SK-N-SH (cell line): ENCODE results near the gene DPP10. TPM values are rescaled to one million over a fixed set of nuclear protein-coding genes. Genes with fewer than 3 reads are reported as not detected.

ENCODE experiments used
- CTCF ChIA-PET: fragments of 300-600, 350-600 bp; formaldehyde crosslinking; extraction: SDS; loops from one replicate; lab custom pipeline; 2021; lab: Yijun Ruan, JAX
- POLR2A ChIA-PET: fragments of 350-600 bp; sonication (Branson Sonifier 250); formaldehyde crosslinking; extraction: SDS; loops from one replicate; lab custom pipeline; 2020; ENCODE audit warnings: antibody characterized with exemption, inconsistent platforms; lab: Yijun Ruan, JAX
- DNase-seq: peaks from one replicate; pipeline ENCODE4 v3.0.0; 2012
- H2AFZ ChIP-seq: fragments of 200-600 bp; sonication (generic); 2 replicates; pipeline ENCODE4 v1.8.1; 2016; ENCODE audit warnings: antibody characterized with exemption, mild to moderate bottlenecking, low read depth
- H3F3A ChIP-seq: fragments of 200-600 bp; sonication (generic); replicated peaks from 2 replicates; pipeline ENCODE3; 2016; ENCODE audit warnings: antibody characterized with exemption, mild to moderate bottlenecking; ENCODE audit not compliant: insufficient read depth
- H3K27ac ChIP-seq, 2 experiments: fragments of 200-500 bp in 1 of 2; fragments of 200-600 bp in 1 of 2; sonication (Bioruptor generic) in 1 of 2; sonication (generic), shearing (Covaris generic) in 1 of 2; 2 replicates each; pipeline versions ENCODE4 v1.5.1 to v1.6.1; 2014 to 2016; ENCODE audit warnings: low read depth in 2 of 2, inconsistent platforms in 1 of 2, low read length in 1 of 2, mild to moderate bottlenecking in 1 of 2, mixed read lengths in 1 of 2
- H3K27me3 ChIP-seq: fragments of 200-600 bp; sonication (generic), shearing (Covaris generic); 2 replicates; pipeline ENCODE4 v1.6.1; 2016; ENCODE audit warnings: mixed run types; ENCODE audit not compliant: insufficient read depth
- H3K36me3 ChIP-seq, 2 experiments: fragments of 200-500 bp in 1 of 2; fragments of 200-600 bp in 1 of 2; sonication (Bioruptor generic) in 1 of 2; sonication (generic) in 1 of 2; replicated peaks in 1 of 2; 2 replicates each; pipeline versions ENCODE3 to v1.5.1; 2014 to 2016; ENCODE audit warnings: low read length in 1 of 2, mild to moderate bottlenecking in 1 of 2; ENCODE audit not compliant: insufficient read depth in 2 of 2, control insufficient read depth in 1 of 2
- H3K4me1 ChIP-seq, 2 experiments: fragments of 200-500 bp in 1 of 2; fragments of 200-600 bp in 1 of 2; sonication (Bioruptor generic) in 1 of 2; sonication (generic), shearing (Covaris generic) in 1 of 2; 2 replicates each; pipeline versions ENCODE4 v1.5.1 to v1.6.1; 2014 to 2016; ENCODE audit warnings: low read depth in 1 of 2, low read length in 1 of 2, mixed run types in 1 of 2; ENCODE audit not compliant: insufficient read depth in 2 of 2, control insufficient read depth in 1 of 2
- H3K4me2 ChIP-seq: fragments of 200-600 bp; sonication (generic), shearing (Covaris generic); 2 replicates; pipeline ENCODE4 v1.6.1; 2017; ENCODE audit warnings: mixed run types
- H3K4me3 ChIP-seq, 2 experiments: fragments of 200-500 bp in 1 of 2; fragments of 200-600 bp in 1 of 2; sonication (Bioruptor generic) in 1 of 2; sonication (generic), shearing (Covaris generic) in 1 of 2; 2 replicates each; pipeline versions ENCODE4 v1.5.1 to v1.8.1; 2014 to 2016; ENCODE audit warnings: low read depth in 2 of 2, inconsistent platforms in 1 of 2, low read length in 1 of 2, mild to moderate bottlenecking in 1 of 2, mixed read lengths in 1 of 2, moderate library complexity in 1 of 2
- H3K79me2 ChIP-seq: fragments of 200-600 bp; sonication (generic); 2 replicates; pipeline ENCODE4 v1.8.1; 2017; ENCODE audit warnings: mild to moderate bottlenecking; ENCODE audit not compliant: insufficient read depth
- H3K9ac ChIP-seq: fragments of 200-600 bp; sonication (generic); 2 replicates; pipeline ENCODE4 v1.6.1; 2017; ENCODE audit warnings: mixed run types
- H3K9me2 ChIP-seq: fragments of 200-600 bp; sonication (generic); 2 replicates; pipeline ENCODE4 v1.6.1; 2017; ENCODE audit warnings: mixed run types
- H3K9me3 ChIP-seq: fragments of 200-600 bp; sonication (generic); 2 replicates; pipeline ENCODE4 v1.6.1; 2017; ENCODE audit warnings: mixed run types, mild to moderate bottlenecking, moderate library complexity
- H4K20me1 ChIP-seq: fragments of 200-600 bp; sonication (generic); 2 replicates; pipeline ENCODE4 v1.6.1; 2017; ENCODE audit warnings: mild to moderate bottlenecking, mixed run types; ENCODE audit not compliant: insufficient read depth
- CHD2 ChIP-seq: fragments of 150-350 bp; IDR thresholded peaks from 2 replicates; pipeline ENCODE4 v1.6.1; 2018; ENCODE audit warnings: low read length; ENCODE audit not compliant: partially characterized antibody
- CTCF ChIP-seq: fragments of 200-600 bp; sonication (generic); IDR thresholded peaks from 2 replicates; pipeline ENCODE4 v1.6.1; 2017; ENCODE audit warnings: antibody characterized with exemption, mild to moderate bottlenecking, moderate library complexity
- ELF1 ChIP-seq: IDR thresholded peaks from 2 replicates; pipeline ENCODE4 v1.4.0; 2012
- FOSL2 ChIP-seq: IDR thresholded peaks from 2 replicates; pipeline ENCODE4 v1.4.0; 2012; ENCODE audit warnings: low read depth, mild to moderate bottlenecking, moderate library complexity, borderline replicate concordance
- GABPA ChIP-seq: IDR thresholded peaks from 2 replicates; pipeline ENCODE4 v1.4.0; 2012; ENCODE audit warnings: low read depth, mild to moderate bottlenecking
- MAX ChIP-seq: IDR thresholded peaks from 2 replicates; pipeline ENCODE4 v1.4.0; 2012; ENCODE audit warnings: low read depth
- MEF2A ChIP-seq: IDR thresholded peaks from 2 replicates; pipeline ENCODE4 v1.4.0; 2012; ENCODE audit warnings: low read depth, borderline replicate concordance
- MXI1 ChIP-seq: IDR thresholded peaks from 2 replicates; pipeline ENCODE4 v1.6.1; 2012; ENCODE audit warnings: mild to moderate bottlenecking, low read depth, low read length, improper control_type of control experiment
- NFIC ChIP-seq: IDR thresholded peaks from 2 replicates; pipeline ENCODE4 v1.4.0; 2012; ENCODE audit warnings: borderline replicate concordance
- PBX3 ChIP-seq: IDR thresholded peaks from 2 replicates; pipeline ENCODE4; 2012
- POLR2AphosphoS5 ChIP-seq: IDR thresholded peaks from 2 replicates; pipeline ENCODE4 v1.6.1; 2012; ENCODE audit warnings: low read depth, low read length
- RCOR1 ChIP-seq: fragments of 150-350 bp; IDR thresholded peaks from 2 replicates; pipeline ENCODE4 v1.6.1; 2017; ENCODE audit warnings: antibody characterized with exemption, low read length
- RFX5 ChIP-seq: IDR thresholded peaks from 2 replicates; pipeline ENCODE4 v1.6.1; 2012; ENCODE audit warnings: mild to moderate bottlenecking, improper control_type of control experiment, low read length
- SIN3A ChIP-seq: IDR thresholded peaks from 2 replicates; pipeline ENCODE4 v1.6.1; 2012; ENCODE audit warnings: low read depth, mild to moderate bottlenecking, low read length, moderate library complexity, borderline replicate concordance
- SMC3 ChIP-seq: IDR thresholded peaks from 2 replicates; pipeline ENCODE4 v1.6.1; 2012; ENCODE audit warnings: low read depth, low read length, improper control_type of control experiment
- TAF1 ChIP-seq: IDR thresholded peaks from 2 replicates; pipeline ENCODE4 v1.6.1; 2012; ENCODE audit warnings: low read depth, mild to moderate bottlenecking, low read length, moderate library complexity, borderline replicate concordance
- TCF12 ChIP-seq: IDR thresholded peaks from 2 replicates; pipeline ENCODE4 v1.4.0; 2012
- ZBTB33 ChIP-seq: IDR thresholded peaks from 2 replicates; pipeline ENCODE4 v1.4.0; 2012; ENCODE audit warnings: low read depth, borderline replicate concordance
- WGBS: methylation state at CpG from one replicate; pipeline ENCODE4 v1.1.6; 2017; ENCODE audit warnings: low lambda C conversion rate; 5-methylcytosine and 5-hydroxymethylcytosine counted together
- polyA plus RNA-seq, 3 experiments: library from polyadenylated mRNA; depleted of rRNA; stranded (reverse); fragments of >200 nt; gene quantifications; 2 replicates each; pipeline ENCODE4 v1.2.3, GENCODE V29; 2012

DPP10 gene
- polyA plus RNA-seq, 1 of the 3 experiments (the other 2 are of a cell fraction) = not detected

GRCh38 chr2:115634578-115634977 lies 1192.1 kb downstream of the DPP10 start:
- no peaks in the 10 kb centered on the region for H3K27me3 ChIP-seq
- DNase-seq = no peak
- H2AFZ ChIP-seq = no peak overlapping the region
- TF ChIP-seq MAX = no peak
- no peak for TF ChIP-seq RFX5
- TF ChIP-seq PBX3 = no peak
- no peak for TF ChIP-seq GABPA
- no peak for TF ChIP-seq SMC3
- TF ChIP-seq ELF1 = no peak
- TF ChIP-seq POLR2AphosphoS5 = no peak
- TF ChIP-seq CHD2 = no peak
- TF ChIP-seq TCF12 = no peak
- TF ChIP-seq RCOR1 = no peak
- no peak for TF ChIP-seq NFIC
- TF ChIP-seq MEF2A = no peak
- no peak for TF ChIP-seq CTCF
- no peak for TF ChIP-seq SIN3A
- no peak for TF ChIP-seq FOSL2
- no peak for TF ChIP-seq MXI1
- TF ChIP-seq ZBTB33 = no peak
- TF ChIP-seq TAF1 = no peak
- H3K9me3 ChIP-seq = 0 out of 2 replicates have a peak, but pooled peaks cover 2% of the 10 kb centered on the region
- H3K4me2 ChIP-seq = no peak overlapping the region
- H3K36me3 ChIP-seq = no peaks in the 10 kb centered on the region
- WGBS = 27% methylated on average over 3 of the region's 3 CpGs
- POLR2A ChIA-PET = no interaction called here
- H3K4me1 ChIP-seq = no peaks in the 10 kb centered on the region
- H3F3A ChIP-seq = no peaks in the 10 kb centered on the region
- H3K9ac ChIP-seq = no peak overlapping the region
- H3K27ac ChIP-seq = no peak overlapping the region
- CTCF ChIA-PET = no interaction called here
- H3K79me2 ChIP-seq = no peaks in the 10 kb centered on the region
- H3K4me3 ChIP-seq = no peak overlapping the region
- no peaks in the 10 kb centered on the region for H4K20me1 ChIP-seq
- no peaks in the 10 kb centered on the region for H3K9me2 ChIP-seq
